Astrocyte (in vitro differentiated cells and primary cell): ENCODE measurements around the gene NCR3LG1.

Experiments
- CTCF ChIP-seq: IDR thresholded peaks from 2 replicates; pipeline ENCODE4 v1.5.1; 2011; ENCODE audit warnings: low read depth, mild to moderate bottlenecking, inconsistent platforms, low read length, moderate library complexity; ENCODE audit not compliant: insufficient read depth
- EZH2 ChIP-seq: IDR thresholded peaks from 2 replicates; pipeline ENCODE4 v1.6.1; 2012; ENCODE audit warnings: mild to moderate bottlenecking, low read length, inconsistent platforms; ENCODE audit not compliant: insufficient read depth

- TF ChIP-seq CTCF (no peak), EZH2 (no peak)
Measured at GRCh38 chr11:17381156-17381555, 29.6 kb downstream of the NCR3LG1 start.
